Stimulated activated CD4-positive, alpha-beta T cell treated with anti-CD3 and anti-CD28 coated beads, Interleukin-4, amount 100 ng/mL, for 24 hours (primary cell): ENCODE data around the gene AMT.

Experiments used
- DNase-seq: peaks from one replicate; pipeline ENCODE4 v3.0.0-alpha.2; 2020

Gene AMT

DNA sequence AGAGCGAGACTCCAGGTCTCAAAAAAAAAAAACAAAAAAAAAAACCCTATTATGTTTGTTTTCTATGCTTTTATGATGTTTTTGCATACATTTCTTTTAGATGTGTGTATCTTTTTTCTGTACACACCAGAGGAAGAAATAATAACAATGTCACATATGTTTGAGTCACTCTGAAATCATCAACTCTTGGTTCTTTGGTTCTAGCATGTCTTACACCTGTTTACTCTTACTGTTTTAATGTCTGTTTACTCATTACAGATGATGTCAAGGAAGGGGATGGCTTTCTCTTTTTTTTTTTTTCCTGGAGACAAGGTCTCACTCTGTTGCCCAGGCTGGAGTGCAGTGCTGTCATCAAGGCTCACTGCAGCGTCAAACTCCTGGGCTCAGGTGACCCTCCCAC, 34.6 kb downstream of the AMT start:
- DNase-seq: no peak

DNA sequence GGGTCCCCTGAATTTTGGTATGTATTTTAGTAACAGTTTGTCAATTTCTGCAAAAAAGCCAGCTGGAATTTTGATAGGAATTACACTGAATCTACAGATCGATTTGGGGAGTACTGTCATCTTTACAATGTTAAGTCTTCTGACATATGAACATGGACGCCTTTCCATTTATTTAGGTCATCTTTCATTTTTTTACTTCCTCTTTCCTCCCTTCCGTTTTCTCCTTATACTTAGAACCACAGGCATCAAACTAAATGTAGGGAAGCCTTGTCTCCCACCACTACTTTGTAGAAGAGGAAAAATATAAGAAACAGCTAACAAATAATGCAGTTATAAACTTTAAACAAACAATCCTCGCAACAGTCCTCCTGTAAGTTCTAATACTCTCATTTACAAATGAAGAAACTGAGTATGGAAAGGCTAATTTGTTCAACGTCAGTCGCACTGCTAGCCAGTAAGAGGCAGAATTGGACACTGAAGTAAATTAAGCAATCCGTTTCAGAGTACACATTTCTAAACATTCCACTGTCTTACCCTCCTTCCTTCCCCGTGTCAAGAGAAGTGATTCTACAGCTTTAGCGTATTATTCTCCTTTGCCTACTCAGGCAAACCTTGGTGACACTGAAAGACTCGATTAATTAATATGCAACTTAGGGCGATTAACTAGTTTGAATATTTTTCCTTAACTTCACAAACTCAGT, 36.1 kb downstream of the AMT start:
- DNase-seq: no peak

DNA sequence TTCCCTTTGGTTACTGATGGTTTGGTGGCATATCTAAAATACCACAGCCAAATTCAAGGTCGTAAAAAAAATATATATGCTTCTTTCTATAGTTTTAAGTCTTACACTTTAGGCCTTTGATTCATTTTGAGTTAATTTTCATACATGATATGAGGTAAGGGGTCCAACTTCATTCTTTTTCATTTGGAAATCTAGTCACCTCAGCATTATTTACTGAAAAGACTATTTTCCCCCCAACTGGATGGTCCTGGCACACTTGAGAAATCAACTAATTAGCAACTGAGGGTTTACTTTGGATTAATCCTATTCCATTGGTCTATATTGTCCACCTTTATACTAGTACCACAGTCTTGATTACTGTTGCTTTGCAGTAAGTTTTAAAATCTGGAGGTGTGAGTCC, 36.7 kb downstream of the AMT start:
- DNase-seq: no peak

DNA sequence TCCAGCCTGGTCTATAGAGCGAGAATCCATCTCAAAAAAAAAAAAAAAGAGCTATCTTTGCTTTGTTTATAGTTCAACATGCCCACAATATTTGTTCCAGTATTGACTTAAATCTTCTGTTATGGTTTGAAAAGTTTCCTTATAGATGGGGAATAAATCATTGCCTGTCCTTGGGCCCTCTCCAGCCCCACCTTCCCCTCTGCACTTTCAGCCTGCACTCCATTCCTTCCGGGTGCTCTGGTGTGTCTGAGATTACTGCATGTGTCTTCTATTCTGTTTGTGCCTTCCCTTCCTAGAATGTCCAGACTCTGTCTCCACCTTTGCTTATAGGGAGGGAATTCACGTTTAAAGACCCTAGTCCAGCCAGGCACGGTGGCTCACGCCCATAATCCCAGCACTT, 38.9 kb downstream of the AMT start:
- DNase-seq: no peak

DNA sequence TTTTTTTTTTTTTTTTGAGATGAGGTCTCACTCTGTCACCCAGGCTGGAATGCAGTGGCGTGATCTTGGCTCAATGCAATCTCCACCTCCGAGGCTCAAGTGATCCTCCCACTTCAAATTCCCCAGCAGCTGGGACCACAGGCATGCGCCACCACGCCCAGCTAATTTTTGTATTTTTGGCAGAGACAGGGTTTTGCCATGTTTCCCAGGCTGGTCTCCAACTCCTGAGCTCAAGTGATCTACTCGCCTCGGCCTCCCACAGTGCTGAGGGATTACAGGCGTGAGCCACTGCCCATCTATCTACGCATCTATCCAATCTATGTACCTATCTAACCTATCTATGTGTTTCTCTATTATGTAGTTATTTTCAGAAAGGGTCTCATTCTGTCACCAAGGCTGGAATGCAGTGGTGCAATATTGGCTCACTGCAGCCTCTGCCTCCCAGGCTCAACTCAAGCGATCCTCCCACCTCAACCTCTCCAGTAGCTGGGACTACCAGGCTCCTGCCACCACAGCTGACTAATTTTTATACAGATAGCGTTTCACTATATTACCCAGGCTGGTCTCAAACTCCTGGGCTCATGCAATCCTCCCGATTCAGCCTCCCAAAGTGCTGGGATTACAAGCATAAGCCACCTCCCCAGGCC, 43.9 kb downstream of the AMT start:
- no peak for DNase-seq

DNA sequence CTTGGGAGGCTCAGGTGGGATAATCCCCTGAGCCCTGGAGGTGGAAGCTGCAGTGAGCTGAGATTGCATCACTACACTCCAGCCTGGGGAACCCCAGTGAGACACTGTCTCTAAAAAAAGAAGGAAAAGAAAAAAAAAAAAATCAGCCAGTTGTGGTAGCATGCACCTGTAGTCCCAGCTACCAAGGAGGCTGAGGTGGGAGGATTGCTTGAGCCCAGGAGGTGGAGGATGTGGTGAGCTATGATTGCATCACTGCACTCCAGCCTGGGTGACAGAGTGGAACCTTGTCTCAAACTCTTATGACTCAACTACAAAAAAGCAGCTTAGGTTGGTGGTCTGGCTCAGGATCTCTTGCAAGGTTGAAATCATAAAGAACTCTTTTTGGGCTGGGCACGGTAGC, 44.8 kb downstream of the AMT start:
- peak; percentile 58 for DNase-seq

DNA sequence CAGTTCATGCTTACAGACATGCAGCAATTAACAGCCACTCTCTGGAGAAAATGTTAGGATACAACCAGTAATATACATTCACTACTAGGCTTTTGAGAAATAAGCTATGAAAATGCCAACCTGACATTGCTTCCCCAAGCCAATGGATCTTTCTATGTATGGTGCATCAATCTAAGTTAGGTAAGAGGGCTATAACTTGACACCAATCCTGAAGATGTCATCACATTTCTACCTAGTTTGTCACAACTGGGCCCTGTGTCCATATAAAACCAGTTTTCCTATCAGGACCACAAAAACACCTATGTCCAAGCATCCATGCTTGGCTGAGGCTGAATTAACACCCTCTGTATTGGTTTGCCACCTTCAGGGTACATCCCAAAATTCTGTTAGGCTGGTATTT, 50.3 kb downstream of the AMT start:
- DNase-seq: no peak

DNA sequence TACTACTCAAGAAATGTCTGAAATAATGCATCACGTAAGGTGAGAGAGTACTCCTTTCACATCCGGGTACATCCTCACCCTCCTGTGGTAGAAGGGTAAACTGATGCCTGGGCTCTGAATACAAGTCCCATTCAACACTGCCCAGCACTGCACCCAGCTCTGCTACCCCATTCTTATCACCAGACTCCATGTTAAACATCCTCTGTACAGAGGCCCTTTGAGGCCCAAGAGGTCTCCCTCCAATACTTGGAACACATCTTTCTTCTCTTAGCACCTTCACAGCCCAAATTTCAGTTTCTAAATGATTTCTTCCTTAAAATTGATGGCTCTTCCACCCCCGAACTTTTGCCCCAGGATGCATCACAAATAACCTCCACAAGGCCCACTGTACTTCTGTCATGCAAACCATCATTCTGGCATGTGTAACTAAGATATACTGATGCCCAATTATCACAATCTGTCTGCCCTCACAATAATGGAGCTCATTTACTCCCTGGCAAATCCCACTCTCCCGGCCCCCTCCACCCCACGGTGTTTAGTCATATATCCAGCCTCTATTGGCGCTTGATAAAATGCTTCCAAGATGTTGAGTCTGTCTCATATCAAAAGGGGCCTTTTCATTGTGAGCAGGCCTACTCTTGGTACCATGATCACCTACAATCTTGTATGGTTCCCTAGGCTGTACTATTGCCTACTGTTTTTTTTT, 51.5 kb downstream of the AMT start:
- no peak for DNase-seq
